SU-DHL-6 (cell line): ENCODE data around the gene TOMM40L.
A peak's percentile ranks its signal among the peaks of the same experiment; 100 is the strongest.

ENCODE experiments used
- H2AFZ ChIP-seq: fragments of 200-600 bp; sonication (generic); 2 replicates; pipeline ENCODE4 v1.6.1; 2014; ENCODE audit warnings: low read depth, mild to moderate bottlenecking, moderate library complexity, mixed read lengths, antibody characterized with exemption, low read length; ENCODE audit not compliant: severe bottlenecking
- H3F3A ChIP-seq: fragments of 200-600 bp; shearing (Covaris generic); 2 replicates; pipeline ENCODE4 v1.6.0; 2016; ENCODE audit warnings: antibody characterized with exemption, mild to moderate bottlenecking; ENCODE audit not compliant: insufficient read depth
- H3K27ac ChIP-seq: fragments of 200-600 bp; sonication (generic); 2 replicates; pipeline ENCODE4 v1.5.1; 2016; ENCODE audit warnings: low read depth, mild to moderate bottlenecking, low read length, moderate library complexity, mixed read lengths
- H3K27me3 ChIP-seq: fragments of 200-600 bp; sonication (generic), shearing (Covaris generic); 2 replicates; pipeline ENCODE4 v1.6.0; 2014; ENCODE audit warnings: mild to moderate bottlenecking, low read length
- H3K36me3 ChIP-seq: fragments of 200-600 bp; sonication (generic); 2 replicates; pipeline ENCODE4 v1.6.1; 2014; ENCODE audit warnings: mild to moderate bottlenecking, low read length, mixed read lengths
- H3K4me2 ChIP-seq: fragments of 300-600, 200-600 bp; shearing (Covaris generic), sonication (generic); 2 replicates; pipeline ENCODE4 v1.6.0; 2014; ENCODE audit warnings: low read length, low read depth, mild to moderate bottlenecking; ENCODE audit not compliant: poor library complexity, severe bottlenecking
- H3K4me3 ChIP-seq: fragments of 200-600 bp; sonication (generic); 2 replicates; pipeline ENCODE4 v1.5.1; 2014; ENCODE audit warnings: antibody characterized with exemption, low read length, mild to moderate bottlenecking, mixed read lengths; ENCODE audit not compliant: insufficient read depth, poor library complexity, severe bottlenecking
- H3K79me2 ChIP-seq: fragments of 200-600 bp; sonication (generic); 2 replicates; pipeline ENCODE4 v1.6.1; 2014; ENCODE audit warnings: mild to moderate bottlenecking, low read length, moderate library complexity; ENCODE audit not compliant: insufficient read depth
- H3K9ac ChIP-seq: fragments of 200-600 bp; sonication (generic); 2 replicates; pipeline ENCODE4 v1.7.0; 2014; ENCODE audit warnings: mild to moderate bottlenecking, low read length
- H3K9me2 ChIP-seq: fragments of 200-600 bp; sonication (generic); replicated peaks from 2 replicates; pipeline ENCODE4 v1.6.1; 2014; ENCODE audit warnings: low read length; ENCODE audit not compliant: insufficient read depth
- H3K9me3 ChIP-seq: fragments of 200-600 bp; sonication (generic); 2 replicates; pipeline ENCODE4 v1.6.1; 2014; ENCODE audit warnings: low read length, mixed read lengths; ENCODE audit not compliant: insufficient read depth
- H4K20me1 ChIP-seq: fragments of 200-600 bp; sonication (generic); 2 replicates; pipeline ENCODE4 v1.6.1; 2014; ENCODE audit warnings: low read depth, mild to moderate bottlenecking, antibody characterized with exemption, low read length, moderate library complexity, mixed read lengths
- EZH2phosphoT487 ChIP-seq: fragments of 200-600 bp; sonication (generic), shearing (Covaris generic); conservative IDR thresholded peaks from 2 replicates; pipeline ENCODE4 v1.6.1; 2018; ENCODE audit warnings: mild to moderate bottlenecking, antibody characterized with exemption, low read length, moderate library complexity, mixed read lengths
- TF ChIP-seq, protein P1 (sequence below): fragments of 200-600 bp; sonication (generic); IDR thresholded peaks from one replicate; pipeline ENCODE4 v1.5.1; 2017; ENCODE audit warnings: antibody characterized with exemption, mild to moderate bottlenecking, low read length, moderate library complexity; ENCODE audit not compliant: insufficient read depth, poor library complexity, severe bottlenecking

The TOMM40L gene

DNA sequence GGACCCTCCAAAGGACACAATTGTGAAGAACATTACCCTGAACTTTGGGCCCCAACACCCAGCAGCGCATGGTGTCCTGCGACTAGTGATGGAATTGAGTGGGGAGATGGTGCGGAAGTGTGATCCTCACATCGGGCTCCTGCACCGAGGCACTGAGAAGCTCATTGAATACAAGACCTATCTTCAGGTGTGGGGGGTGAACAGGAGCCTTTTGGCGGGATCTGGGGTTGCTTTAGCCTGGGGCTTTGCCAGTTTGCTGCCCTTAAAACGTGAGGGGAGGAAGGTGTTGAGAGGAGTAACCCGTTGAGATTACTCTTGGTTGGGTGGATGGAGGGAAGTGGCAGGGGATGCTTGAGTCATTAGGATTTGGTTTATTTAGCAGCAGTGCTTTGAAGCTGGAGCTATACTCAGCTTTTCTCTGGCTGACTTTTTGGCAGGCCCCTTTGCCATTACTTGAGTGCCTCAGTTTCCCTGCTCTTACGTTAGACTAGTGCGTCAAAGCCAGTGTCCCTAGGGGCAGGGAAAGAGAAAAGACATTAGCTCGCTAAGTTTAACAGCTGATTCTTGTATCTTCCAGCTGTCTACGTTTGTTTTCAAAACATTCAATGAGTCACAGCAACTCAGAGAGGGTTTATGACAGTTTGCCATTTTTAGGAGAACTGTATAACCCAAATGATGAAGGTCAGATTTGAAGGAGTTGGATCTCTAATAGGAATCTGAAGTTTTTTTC, 19.3 kb upstream of the TOMM40L start:
- Histone ChIP-seq H3K4me2 (no peak overlapping the region), H3K9me3 (no peaks in the 10 kb centered on the region), H3K9me2 (no peaks in the 10 kb centered on the region), H4K20me1 (no peaks in the 10 kb centered on the region), H3K36me3 (peaks cover 4% of the 10 kb centered on the region; the same call in 1 of the 2 replicates), H3K9ac (no peak overlapping the region), H3F3A (no peaks in the 10 kb centered on the region), H3K4me3 (no peak overlapping the region), H3K27me3 (no peaks in the 10 kb centered on the region), H2AFZ (no peak overlapping the region), H3K79me2 (peaks cover 10% of the 10 kb centered on the region), H3K27ac (no peak overlapping the region)
- no peak for TF ChIP-seq EZH2phosphoT487
- TF ChIP-seq, protein P1, sequence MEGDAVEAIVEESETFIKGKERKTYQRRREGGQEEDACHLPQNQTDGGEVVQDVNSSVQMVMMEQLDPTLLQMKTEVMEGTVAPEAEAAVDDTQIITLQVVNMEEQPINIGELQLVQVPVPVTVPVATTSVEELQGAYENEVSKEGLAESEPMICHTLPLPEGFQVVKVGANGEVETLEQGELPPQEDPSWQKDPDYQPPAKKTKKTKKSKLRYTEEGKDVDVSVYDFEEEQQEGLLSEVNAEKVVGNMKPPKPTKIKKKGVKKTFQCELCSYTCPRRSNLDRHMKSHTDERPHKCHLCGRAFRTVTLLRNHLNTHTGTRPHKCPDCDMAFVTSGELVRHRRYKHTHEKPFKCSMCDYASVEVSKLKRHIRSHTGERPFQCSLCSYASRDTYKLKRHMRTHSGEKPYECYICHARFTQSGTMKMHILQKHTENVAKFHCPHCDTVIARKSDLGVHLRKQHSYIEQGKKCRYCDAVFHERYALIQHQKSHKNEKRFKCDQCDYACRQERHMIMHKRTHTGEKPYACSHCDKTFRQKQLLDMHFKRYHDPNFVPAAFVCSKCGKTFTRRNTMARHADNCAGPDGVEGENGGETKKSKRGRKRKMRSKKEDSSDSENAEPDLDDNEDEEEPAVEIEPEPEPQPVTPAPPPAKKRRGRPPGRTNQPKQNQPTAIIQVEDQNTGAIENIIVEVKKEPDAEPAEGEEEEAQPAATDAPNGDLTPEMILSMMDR: no peak

DNA sequence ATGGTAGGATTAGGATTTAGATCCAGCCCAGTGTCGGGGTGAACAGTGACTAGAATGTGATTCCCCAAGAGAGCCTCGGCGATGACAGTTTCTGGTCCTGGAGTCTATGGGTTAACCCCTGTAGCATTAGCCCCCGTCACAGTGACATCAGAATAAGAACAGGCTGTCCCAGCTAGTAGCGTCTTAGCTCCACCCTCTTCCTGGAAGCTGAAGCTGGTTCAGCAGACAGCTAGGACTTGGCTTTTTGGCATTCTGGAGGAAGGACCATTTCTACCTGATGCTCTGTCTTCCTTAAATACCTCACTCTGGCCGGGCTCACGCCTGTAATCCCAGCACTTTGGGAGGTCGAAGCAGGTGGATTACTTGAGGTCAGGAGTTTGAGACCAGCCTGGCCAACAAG, 18.7 kb upstream of the TOMM40L start:
- Histone ChIP-seq H3K79me2 (peaks cover 10% of the 10 kb centered on the region), H3K27ac (no peak overlapping the region), H3K4me3 (no peak overlapping the region), H2AFZ (no peak overlapping the region), H3K9me3 (no peaks in the 10 kb centered on the region), H4K20me1 (no peaks in the 10 kb centered on the region), H3K9ac (no peak overlapping the region), H3K9me2 (no peaks in the 10 kb centered on the region), H3K4me2 (no peak overlapping the region), H3K27me3 (no peaks in the 10 kb centered on the region), H3F3A (no peaks in the 10 kb centered on the region), H3K36me3 (peaks cover 7% of the 10 kb centered on the region; the same call in 1 of the 2 replicates)
- TF ChIP-seq, protein P1: no peak
- TF ChIP-seq EZH2phosphoT487: no peak

DNA sequence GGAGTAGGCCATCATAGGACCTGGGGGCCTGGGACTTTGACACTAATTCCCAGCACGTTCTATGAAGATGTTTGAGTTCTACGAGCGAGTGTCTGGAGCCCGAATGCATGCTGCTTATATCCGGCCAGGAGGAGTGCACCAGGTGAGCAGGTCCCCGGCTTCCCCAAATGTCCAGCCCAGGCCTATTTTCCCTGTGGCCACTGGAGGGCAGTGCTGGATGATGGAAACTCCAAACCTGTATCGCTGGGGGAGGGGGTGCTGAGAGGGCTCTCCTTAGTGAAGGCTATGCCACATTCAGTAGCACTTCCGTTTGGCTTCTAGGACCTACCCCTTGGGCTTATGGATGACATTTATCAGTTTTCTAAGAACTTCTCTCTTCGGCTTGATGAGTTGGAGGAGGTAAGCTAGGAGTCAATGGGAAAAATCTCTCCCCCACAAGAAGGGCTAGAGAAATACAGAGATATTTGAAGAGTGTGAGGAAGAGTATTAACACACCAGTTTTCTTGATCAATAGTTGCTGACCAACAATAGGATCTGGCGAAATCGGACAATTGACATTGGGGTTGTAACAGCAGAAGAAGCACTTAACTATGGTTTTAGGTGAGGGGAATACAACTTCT, 16.0 kb upstream of the TOMM40L start:
- no peaks in the 10 kb centered on the region for H3K9me3 ChIP-seq
- no peak overlapping the region for H3K4me3 ChIP-seq
- no peak for TF ChIP-seq EZH2phosphoT487
- TF ChIP-seq, protein P1: peak; percentile 59
- no peaks in the 10 kb centered on the region for H3K79me2 ChIP-seq
- no peak overlapping the region for H3K4me2 ChIP-seq
- no peak overlapping the region for H3K9ac ChIP-seq
- H3K9me2 ChIP-seq: no peaks in the 10 kb centered on the region
- H3K27ac ChIP-seq: no peak overlapping the region
- no peaks in the 10 kb centered on the region for H3K27me3 ChIP-seq
- no peak overlapping the region for H2AFZ ChIP-seq
- no peaks in the 10 kb centered on the region for H4K20me1 ChIP-seq
- peaks cover 14% of the 10 kb centered on the region for H3K36me3 ChIP-seq
- no peaks in the 10 kb centered on the region for H3F3A ChIP-seq
